ENCODE results near the gene TEX12. TPM values are rescaled to one million over a fixed set of nuclear protein-coding genes. Genes with fewer than 3 reads are reported as not detected.
A peak's percentile ranks its signal among the peaks of the same experiment; 100 is the strongest.

TEX12 gene
- total RNA-seq, 1 donor from 2014 or later: not detected

DNA sequence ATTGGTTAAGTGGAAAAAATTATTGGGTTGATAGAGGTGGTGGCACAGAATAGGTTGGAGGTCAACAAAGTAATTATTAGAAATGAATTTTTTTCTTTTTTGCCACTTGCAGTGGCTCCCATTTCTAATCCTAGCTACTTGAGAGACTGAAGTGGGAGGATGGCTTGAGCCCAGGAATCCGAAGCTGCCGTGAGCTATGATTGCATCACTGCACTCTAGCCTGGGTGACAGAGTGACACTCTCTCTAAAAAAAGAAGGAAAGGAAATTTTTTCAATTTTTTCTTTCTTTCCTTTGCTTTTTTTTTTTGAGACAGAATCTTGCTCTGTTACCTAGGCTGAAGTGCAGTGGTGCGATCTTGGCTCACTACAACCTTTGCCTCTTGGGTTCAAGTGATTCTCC, 6.0 kb downstream of the TEX12 start:
- no peak for DNase-seq (ENCODE audit: low read depth)
- no peak for FAIRE-seq
- Mint-ChIP-seq H3K4me1 (ENCODE audit: low read depth, unreplicated experiment) (peaks cover 3% of the 10 kb centered on the region), H3K36me3 (ENCODE audit: low read depth, unreplicated experiment) (no peaks in the 10 kb centered on the region), H3K4me3 (ENCODE audit: unreplicated experiment) (no peak overlapping the region), H3K9me3 (ENCODE audit: unreplicated experiment) (no peaks in the 10 kb centered on the region), H3K27me3 (ENCODE audit: low read depth, unreplicated experiment) (no peaks in the 10 kb centered on the region), H3K27ac (ENCODE audit: unreplicated experiment) (no peak overlapping the region)
- TF ChIP-seq EZH2 (IDR thresholded peaks at IDR 0.05; ENCODE audit: insufficient read depth, low read length): no peak
- TF ChIP-seq, protein P1, sequence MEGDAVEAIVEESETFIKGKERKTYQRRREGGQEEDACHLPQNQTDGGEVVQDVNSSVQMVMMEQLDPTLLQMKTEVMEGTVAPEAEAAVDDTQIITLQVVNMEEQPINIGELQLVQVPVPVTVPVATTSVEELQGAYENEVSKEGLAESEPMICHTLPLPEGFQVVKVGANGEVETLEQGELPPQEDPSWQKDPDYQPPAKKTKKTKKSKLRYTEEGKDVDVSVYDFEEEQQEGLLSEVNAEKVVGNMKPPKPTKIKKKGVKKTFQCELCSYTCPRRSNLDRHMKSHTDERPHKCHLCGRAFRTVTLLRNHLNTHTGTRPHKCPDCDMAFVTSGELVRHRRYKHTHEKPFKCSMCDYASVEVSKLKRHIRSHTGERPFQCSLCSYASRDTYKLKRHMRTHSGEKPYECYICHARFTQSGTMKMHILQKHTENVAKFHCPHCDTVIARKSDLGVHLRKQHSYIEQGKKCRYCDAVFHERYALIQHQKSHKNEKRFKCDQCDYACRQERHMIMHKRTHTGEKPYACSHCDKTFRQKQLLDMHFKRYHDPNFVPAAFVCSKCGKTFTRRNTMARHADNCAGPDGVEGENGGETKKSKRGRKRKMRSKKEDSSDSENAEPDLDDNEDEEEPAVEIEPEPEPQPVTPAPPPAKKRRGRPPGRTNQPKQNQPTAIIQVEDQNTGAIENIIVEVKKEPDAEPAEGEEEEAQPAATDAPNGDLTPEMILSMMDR (IDR thresholded peaks at IDR 0.05; ENCODE audit: insufficient read depth, low read depth, low read length): no peak
- no peaks in the 10 kb centered on the region for H4K20me1 ChIP-seq (ENCODE audit: insufficient read depth, low read length)
- peaks cover 10% of the 10 kb centered on the region for H3K4me1 ChIP-seq (ENCODE audit: insufficient read depth, low read length)
- H3K79me2 ChIP-seq (ENCODE audit: insufficient read depth, low read length): no peaks in the 10 kb centered on the region
- no peak overlapping the region for H3K4me3 ChIP-seq (ENCODE audit: insufficient read depth, low read depth, low read length)
- no peaks in the 10 kb centered on the region for H3K9me3 ChIP-seq (ENCODE audit: insufficient read depth, low read depth, low read length)
- no peak overlapping the region for H3K4me2 ChIP-seq (ENCODE audit: low read length)
- no peaks in the 10 kb centered on the region for H3K27me3 ChIP-seq (ENCODE audit: insufficient read depth, low read length)
- no peak overlapping the region for H3K9ac ChIP-seq (ENCODE audit: low read length)
- H3K36me3 ChIP-seq (ENCODE audit: insufficient read depth, low read length): no peaks in the 10 kb centered on the region
- no peak overlapping the region for H3K27ac ChIP-seq (ENCODE audit: low read depth, low read length)
- no peak overlapping the region for H2AFZ ChIP-seq (ENCODE audit: low read depth, low read length)

DNA sequence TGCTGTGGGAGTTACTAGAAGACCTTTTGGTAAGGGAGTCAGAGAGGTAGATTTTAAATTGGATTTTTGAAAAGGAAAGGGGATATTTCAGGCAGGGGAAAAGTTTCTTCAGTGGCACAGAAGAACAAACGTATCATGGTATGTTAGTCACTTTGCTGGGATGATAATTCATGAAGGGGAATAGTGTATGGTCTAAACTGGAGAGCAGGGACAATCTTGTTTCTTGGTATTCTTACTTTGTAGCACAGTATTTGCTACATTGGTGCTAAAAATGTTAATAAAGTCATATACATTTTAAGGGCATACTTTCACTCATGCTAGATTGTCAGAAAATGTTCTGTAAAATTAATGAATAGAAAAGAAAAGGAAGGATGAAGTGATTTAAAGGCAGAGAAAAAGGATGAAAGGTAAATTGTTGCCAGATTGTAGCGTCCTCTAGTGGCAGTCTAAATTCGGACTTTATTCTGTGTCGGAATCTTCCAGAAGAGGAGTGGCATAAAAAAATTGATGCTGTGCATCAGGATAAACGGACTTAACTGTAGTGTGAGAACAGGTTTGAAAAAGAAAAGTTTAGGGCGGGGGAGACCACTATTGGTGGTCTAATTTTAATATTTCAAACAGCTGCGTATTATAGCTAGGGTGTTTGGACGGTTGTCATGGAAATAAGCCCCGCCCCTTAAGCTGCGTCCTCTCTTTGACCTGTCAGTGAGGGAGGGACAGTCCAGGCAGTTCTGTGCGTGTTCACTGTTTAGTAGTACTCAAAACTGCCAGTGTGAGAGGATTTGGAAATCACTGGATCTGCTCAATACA, 7.8 kb downstream of the TEX12 start, which contains the start of gene BCO2:
Gene BCO2 (plus strand): TSS at position 724 of the 810 bp plus-strand sequence. CDS start 90 bp downstream, outside the sequence.
- H3K27ac Mint-ChIP-seq (ENCODE audit: unreplicated experiment): peak within 1 kb of the TSS; percentile 84
- peak; percentile 71 for FAIRE-seq
- Histone ChIP-seq H4K20me1 (ENCODE audit: insufficient read depth, low read length) (no peaks in the 10 kb centered on the region), H3K9me3 (ENCODE audit: insufficient read depth, low read depth, low read length) (no peaks in the 10 kb centered on the region), H3K79me2 (ENCODE audit: insufficient read depth, low read length) (no peaks in the 10 kb centered on the region), H3K4me1 (ENCODE audit: insufficient read depth, low read length) (peaks cover 10% of the 10 kb centered on the region), H3K4me2 (ENCODE audit: low read length) (peak within 1 kb of the TSS; percentile 84), H3K36me3 (ENCODE audit: insufficient read depth, low read length) (no peaks in the 10 kb centered on the region), H3K27me3 (ENCODE audit: insufficient read depth, low read length) (no peaks in the 10 kb centered on the region), H3K9ac (ENCODE audit: low read length) (peak within 1 kb of the TSS; percentile 65), H3K4me3 (ENCODE audit: insufficient read depth, low read depth, low read length) (peak within 1 kb of the TSS; percentile 55), H3K27ac (ENCODE audit: low read depth, low read length) (peak within 1 kb of the TSS; percentile 33), H2AFZ (ENCODE audit: low read depth, low read length) (peak within 1 kb of the TSS; percentile 44)
- peak within 1 kb of the TSS; percentile 82 for H3K4me3 Mint-ChIP-seq (ENCODE audit: unreplicated experiment)
- DNase-seq (ENCODE audit: low read depth): peak; percentile 61
- H3K4me1 Mint-ChIP-seq (ENCODE audit: low read depth, unreplicated experiment): peaks cover 3% of the 10 kb centered on the region
- no peaks in the 10 kb centered on the region for H3K9me3 Mint-ChIP-seq (ENCODE audit: unreplicated experiment)
- TF ChIP-seq, protein P1 (IDR thresholded peaks at IDR 0.05; ENCODE audit: insufficient read depth, low read depth, low read length): peak; percentile 94
- TF ChIP-seq EZH2 (IDR thresholded peaks at IDR 0.05; ENCODE audit: insufficient read depth, low read length): no peak
- no peaks in the 10 kb centered on the region for H3K36me3 Mint-ChIP-seq (ENCODE audit: low read depth, unreplicated experiment)
- H3K27me3 Mint-ChIP-seq (ENCODE audit: low read depth, unreplicated experiment): peaks cover 5% of the 10 kb centered on the region

DNA sequence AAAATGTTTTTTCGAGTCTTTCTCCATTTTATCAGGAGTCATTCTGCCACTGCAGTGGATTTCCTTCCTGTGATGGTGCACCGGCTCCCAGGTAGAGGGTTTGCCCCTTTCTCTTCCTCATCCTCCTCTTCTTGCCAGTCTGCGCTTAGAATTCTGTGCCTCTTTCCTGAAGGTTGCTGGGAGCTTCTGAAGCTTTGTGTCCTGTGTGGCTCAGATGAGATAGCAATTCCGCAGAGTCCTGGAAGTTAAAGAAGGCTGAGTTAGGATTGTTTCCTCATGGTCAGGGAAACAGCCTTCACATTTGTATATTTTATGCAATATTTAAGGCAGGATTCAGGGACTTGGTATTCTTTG, 8.4 kb downstream of the TEX12 start:
- TF ChIP-seq, protein P1 (IDR thresholded peaks at IDR 0.05; ENCODE audit: insufficient read depth, low read depth, low read length): no peak
- TF ChIP-seq EZH2 (IDR thresholded peaks at IDR 0.05; ENCODE audit: insufficient read depth, low read length): no peak
- peak overlapping the region; percentile 82 for H3K4me3 Mint-ChIP-seq (ENCODE audit: unreplicated experiment)
- Histone ChIP-seq H4K20me1 (ENCODE audit: insufficient read depth, low read length) (no peaks in the 10 kb centered on the region), H3K9me3 (ENCODE audit: insufficient read depth, low read depth, low read length) (no peaks in the 10 kb centered on the region), H2AFZ (ENCODE audit: low read depth, low read length) (peak overlapping the region; percentile 44), H3K36me3 (ENCODE audit: insufficient read depth, low read length) (no peaks in the 10 kb centered on the region), H3K9ac (ENCODE audit: low read length) (peak overlapping the region; percentile 65), H3K27me3 (ENCODE audit: insufficient read depth, low read length) (no peaks in the 10 kb centered on the region), H3K4me1 (ENCODE audit: insufficient read depth, low read length) (peaks cover 10% of the 10 kb centered on the region), H3K27ac (ENCODE audit: low read depth, low read length) (peak overlapping the region; percentile 33), H3K4me3 (ENCODE audit: insufficient read depth, low read depth, low read length) (peak overlapping the region; percentile 55), H3K4me2 (ENCODE audit: low read length) (peak overlapping the region; percentile 84), H3K79me2 (ENCODE audit: insufficient read depth, low read length) (no peaks in the 10 kb centered on the region)
- H3K9me3 Mint-ChIP-seq (ENCODE audit: unreplicated experiment): peaks cover 2% of the 10 kb centered on the region
- peak overlapping the region; percentile 54 for H3K27ac Mint-ChIP-seq (ENCODE audit: unreplicated experiment)
- peaks cover 3% of the 10 kb centered on the region for H3K4me1 Mint-ChIP-seq (ENCODE audit: low read depth, unreplicated experiment)
- DNase-seq (ENCODE audit: low read depth): no peak
- FAIRE-seq: no peak
- no peaks in the 10 kb centered on the region for H3K36me3 Mint-ChIP-seq (ENCODE audit: low read depth, unreplicated experiment)
- peaks cover 5% of the 10 kb centered on the region for H3K27me3 Mint-ChIP-seq (ENCODE audit: low read depth, unreplicated experiment)
